ENCODE data around the gene NPAS3. TPM values are rescaled to one million over a fixed set of nuclear protein-coding genes. Genes with fewer than 3 reads are reported as not detected.

The NPAS3 gene
- total and polyA plus RNA-seq, 2 of the 8 experiments (the other 6 are each of a cell fraction or from before 2014, with no cell fraction given): 0.11 to 0.60 TPM

DNA sequence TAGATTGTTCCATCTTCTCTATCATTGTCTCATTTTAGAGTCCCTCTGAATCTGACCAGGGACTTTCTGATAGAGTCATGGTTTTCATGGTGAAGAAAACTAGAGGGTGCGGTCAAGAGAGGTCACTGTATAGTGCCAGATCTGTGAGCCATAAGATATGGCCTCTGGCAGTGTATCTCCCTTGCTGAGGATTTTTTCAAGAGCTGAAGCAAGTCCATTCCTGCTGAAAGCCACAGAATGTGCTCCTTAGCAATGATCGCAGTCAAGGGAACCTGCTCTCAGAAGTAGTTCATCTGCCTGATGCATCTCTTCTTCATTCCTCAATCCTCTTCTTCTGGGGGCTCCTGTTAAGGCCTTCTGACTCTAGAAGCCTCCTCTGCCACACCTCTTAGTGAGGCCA is 607.0 kb downstream of the NPAS3 start:
- no peaks in the 10 kb centered on the region for H3K36me3 ChIP-seq (ENCODE audit: control insufficient read depth in 2 of 4, insufficient read depth in 4 of 4, low read length in 3 of 4)
- H2AFZ ChIP-seq (ENCODE audit: low read length): no peak overlapping the region
- H2BK12ac ChIP-seq (ENCODE audit: low read depth, low read length): no peak overlapping the region
- ChIA-PET POLR2A (ENCODE audit: partially characterized antibody) (no interaction called here), CTCF (ENCODE audit: partially characterized antibody) (no interaction called here)
- FAIRE-seq (no peak), DNase-seq (ENCODE audit: low read depth in 1 of 2, low spot score in 2 of 2) (no peak)
- H3K27ac ChIP-seq (ENCODE audit: low read depth, low read length): no peak overlapping the region
- no peak overlapping the region for H3K23ac ChIP-seq (ENCODE audit: insufficient read length)
- WGBS, 2 experiments (ENCODE audit: extremely low coverage in 1 of 2, insufficient coverage in 1 of 2, insufficient read length in 1 of 2, insufficient replicate concordance in 2 of 2, low coverage in 1 of 2, low lambda C conversion rate in 2 of 2, missing lambda C conversion rate in 1 of 2): 97% methylated on average over 2 of the region's 2 CpGs; no CpG with 5 or more reads in 1 of the 2 experiments
- H3K27me3 ChIP-seq (replicated peaks in 1 of 4; ENCODE audit: control insufficient read depth in 3 of 4, extremely low read depth in 1 of 4, insufficient read depth in 3 of 4, low read length in 3 of 4): no peaks in the 10 kb centered on the region; a peak in 1 of 7 replicates
- H2BK5ac ChIP-seq (ENCODE audit: low read depth, low read length): no peak overlapping the region
- no peak overlapping the region for H2BK15ac ChIP-seq (ENCODE audit: low read length)
- H3K4ac ChIP-seq (replicated peaks; ENCODE audit: insufficient read length, low read depth, low read length): no peak overlapping the region
- no peaks in the 10 kb centered on the region for H3K79me2 ChIP-seq (ENCODE audit: control insufficient read depth in 1 of 2, insufficient read depth in 2 of 2, low read length in 2 of 2)
- no peak overlapping the region for H3K14ac ChIP-seq (ENCODE audit: insufficient read length)
- no peaks in the 10 kb centered on the region for H3K4me1 ChIP-seq (replicated peaks in 1 of 4; ENCODE audit: control insufficient read depth in 3 of 4, insufficient read depth in 4 of 4, low read length in 3 of 4)
- no peak overlapping the region for H4K91ac ChIP-seq (replicated peaks; ENCODE audit: insufficient read length, low read length)
- H3K23me2 ChIP-seq (ENCODE audit: low read depth, low read length): no peaks in the 10 kb centered on the region
- H3K4me2 ChIP-seq (ENCODE audit: insufficient read depth in 1 of 2, low read depth in 2 of 2, low read length in 2 of 2): no peak overlapping the region
- H3K4me3 ChIP-seq (ENCODE audit: extremely low read depth in 1 of 4, insufficient read depth in 2 of 4, low read depth in 3 of 4, low read length in 4 of 4): no peak overlapping the region
- no peak overlapping the region for H2AK5ac ChIP-seq (ENCODE audit: low read depth, low read length)
- H3K79me1 ChIP-seq (ENCODE audit: low read depth, low read length): no peaks in the 10 kb centered on the region
- no peak overlapping the region for H3K18ac ChIP-seq (ENCODE audit: extremely low read depth, low read length)
- H4K20me1 ChIP-seq (replicated peaks in 1 of 2; ENCODE audit: control insufficient read depth in 1 of 2, insufficient read depth in 2 of 2, low read length in 2 of 2): no peaks in the 10 kb centered on the region
- no peak overlapping the region for H4K5ac ChIP-seq (ENCODE audit: insufficient read length, low read depth, low read length)
- no peak overlapping the region for H3K56ac ChIP-seq (replicated peaks; ENCODE audit: insufficient read length, low read depth, low read length)
- no peaks in the 10 kb centered on the region for H3K9me3 ChIP-seq (ENCODE audit: insufficient read depth in 2 of 2, low read depth in 1 of 2, low read length in 1 of 2)
- H4K8ac ChIP-seq (ENCODE audit: extremely low read depth, insufficient read depth, low read length): no peak overlapping the region
- H2BK120ac ChIP-seq (replicated peaks; ENCODE audit: low read depth, low read length): no peak overlapping the region
- H3K9ac ChIP-seq (replicated peaks in 1 of 4; ENCODE audit: extremely low read depth in 1 of 4, low read depth in 3 of 4, low read length in 3 of 4): no peak overlapping the region
- H2BK20ac ChIP-seq (ENCODE audit: low read length): no peak overlapping the region
- TF ChIP-seq KDM5A (IDR thresholded peaks at IDR 0.05; ENCODE audit: low read length) (no peak), EP300 (IDR thresholded peaks at IDR 0.05; ENCODE audit: borderline replicate concordance in 1 of 2, low read depth in 2 of 2, low read length in 2 of 2) (no peak), KDM4A (IDR thresholded peaks at IDR 0.05; ENCODE audit: low read depth, low read length, severe bottlenecking) (no peak), HDAC6 (IDR thresholded peaks at IDR 0.05; ENCODE audit: low read depth, low read length) (no peak), SIRT6 (IDR thresholded peaks at IDR 0.05; ENCODE audit: low read length) (no peak), RXRA (IDR thresholded peaks at IDR 0.05; ENCODE audit: insufficient read depth, low read depth, low read length) (no peak), CHD2 (IDR thresholded peaks at IDR 0.05; ENCODE audit: low read length) (no peak), JUND (IDR thresholded peaks at IDR 0.05; ENCODE audit: low read length) (no peak), NANOG (IDR thresholded peaks at IDR 0.05; ENCODE audit: insufficient read depth, low read depth, low read length, poor library complexity, severe bottlenecking) (no peak), CREB1 (IDR thresholded peaks at IDR 0.05) (no peak), EZH2 (IDR thresholded peaks at IDR 0.05; ENCODE audit: low read depth, low read length, severe bottlenecking) (no peak), PHF8 (conservative IDR thresholded peaks at IDR 0.05; ENCODE audit: low read depth, low read length) (no peak), SIX5 (IDR thresholded peaks at IDR 0.05; ENCODE audit: low read depth, low read length) (no peak), FOSL1 (IDR thresholded peaks at IDR 0.05; ENCODE audit: insufficient read depth, low read depth, low read length) (no peak)
- TF ChIP-seq, protein P1, sequence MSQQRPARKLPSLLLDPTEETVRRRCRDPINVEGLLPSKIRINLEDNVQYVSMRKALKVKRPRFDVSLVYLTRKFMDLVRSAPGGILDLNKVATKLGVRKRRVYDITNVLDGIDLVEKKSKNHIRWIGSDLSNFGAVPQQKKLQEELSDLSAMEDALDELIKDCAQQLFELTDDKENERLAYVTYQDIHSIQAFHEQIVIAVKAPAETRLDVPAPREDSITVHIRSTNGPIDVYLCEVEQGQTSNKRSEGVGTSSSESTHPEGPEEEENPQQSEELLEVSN (IDR thresholded peaks at IDR 0.05): no peak

Measured in H1 (cell line).